ENCODE measurements around the gene DPEP2NB.
"Not testable (repeated sequence)": the region's sequence is repeated elsewhere in the genome, so short reads cannot be mapped to it uniquely, and the experiment has no call there.

DNA sequence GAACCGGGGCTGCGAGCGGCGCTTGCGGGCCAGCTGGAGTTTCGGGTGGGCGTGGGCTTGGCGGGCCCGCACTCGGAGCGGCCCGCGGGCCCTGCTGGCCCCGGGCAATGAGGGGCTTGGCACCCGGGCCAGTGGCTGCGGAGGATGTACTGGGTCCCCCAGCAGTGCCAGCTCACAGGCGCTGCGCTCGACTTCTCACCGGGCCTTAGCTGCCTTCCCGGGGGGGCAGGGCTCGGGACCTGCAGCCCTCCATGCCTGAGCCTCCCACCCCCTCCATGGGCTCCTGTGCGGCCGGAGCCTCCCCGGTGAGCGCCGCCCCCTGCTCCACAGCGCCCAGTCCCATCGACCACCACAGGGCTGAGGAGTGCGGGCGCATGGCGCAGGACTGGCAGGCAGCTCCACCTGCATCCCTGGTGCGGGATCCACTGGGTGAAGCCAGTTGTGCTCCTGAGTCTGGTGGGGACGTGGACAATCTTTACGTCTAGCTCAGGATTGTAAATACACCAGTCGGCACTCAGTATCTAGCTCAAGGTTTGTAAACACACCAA lies 17.4 kb downstream of the DPEP2NB start:
- TF ChIP-seq, protein P1, sequence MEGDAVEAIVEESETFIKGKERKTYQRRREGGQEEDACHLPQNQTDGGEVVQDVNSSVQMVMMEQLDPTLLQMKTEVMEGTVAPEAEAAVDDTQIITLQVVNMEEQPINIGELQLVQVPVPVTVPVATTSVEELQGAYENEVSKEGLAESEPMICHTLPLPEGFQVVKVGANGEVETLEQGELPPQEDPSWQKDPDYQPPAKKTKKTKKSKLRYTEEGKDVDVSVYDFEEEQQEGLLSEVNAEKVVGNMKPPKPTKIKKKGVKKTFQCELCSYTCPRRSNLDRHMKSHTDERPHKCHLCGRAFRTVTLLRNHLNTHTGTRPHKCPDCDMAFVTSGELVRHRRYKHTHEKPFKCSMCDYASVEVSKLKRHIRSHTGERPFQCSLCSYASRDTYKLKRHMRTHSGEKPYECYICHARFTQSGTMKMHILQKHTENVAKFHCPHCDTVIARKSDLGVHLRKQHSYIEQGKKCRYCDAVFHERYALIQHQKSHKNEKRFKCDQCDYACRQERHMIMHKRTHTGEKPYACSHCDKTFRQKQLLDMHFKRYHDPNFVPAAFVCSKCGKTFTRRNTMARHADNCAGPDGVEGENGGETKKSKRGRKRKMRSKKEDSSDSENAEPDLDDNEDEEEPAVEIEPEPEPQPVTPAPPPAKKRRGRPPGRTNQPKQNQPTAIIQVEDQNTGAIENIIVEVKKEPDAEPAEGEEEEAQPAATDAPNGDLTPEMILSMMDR (IDR thresholded peaks at IDR 0.05): not testable (repeated sequence)
- TF ChIP-seq ZFX (IDR thresholded peaks at IDR 0.05; ENCODE audit: borderline replicate concordance): not testable (repeated sequence)

Measured in 22Rv1 (cell line).